Fibroblast of lung (primary cell): Measurements from ENCODE around the gene GRIA1. TPM values are rescaled to one million over a fixed set of nuclear protein-coding genes. Genes with fewer than 3 reads are reported as not detected.

Experiments used
- DNase-seq, 2 donors: peaks; one replicate each; pipeline versions ENCODE4 v3.0.0 to v3.0.0-alpha.2; 2010; ENCODE audit warnings: low read depth in 2 of 2
- H2AFZ ChIP-seq: 2 replicates; pipeline ENCODE4 v1.5.1; 2012; ENCODE audit warnings: low read length, control low read depth, inconsistent platforms
- H3K27ac ChIP-seq: 2 replicates; pipeline ENCODE4 v1.5.1; 2011; ENCODE audit warnings: low read length, control low read depth; ENCODE audit not compliant: insufficient read depth
- H3K27me3 ChIP-seq: 2 replicates; pipeline ENCODE4 v1.5.1; 2011; ENCODE audit warnings: mild to moderate bottlenecking, low read length; ENCODE audit not compliant: control insufficient read depth, insufficient read depth
- H3K36me3 ChIP-seq: 2 replicates; pipeline ENCODE4 v1.5.1; 2011; ENCODE audit warnings: low read length; ENCODE audit not compliant: control insufficient read depth, insufficient read depth
- H3K4me1 ChIP-seq: 2 replicates; pipeline ENCODE4 v1.5.1; 2011; ENCODE audit warnings: low read length; ENCODE audit not compliant: control insufficient read depth, insufficient read depth; ENCODE audit errors: extremely low read depth
- H3K4me2 ChIP-seq: 2 replicates; pipeline ENCODE4 v1.5.1; 2011; ENCODE audit warnings: low read length, control low read depth; ENCODE audit not compliant: insufficient read depth; ENCODE audit errors: extremely low read depth
- H3K4me3 ChIP-seq, 4 experiments: fragments of 200-600 bp in 1 of 4; sonication (generic) in 1 of 4; replicated peaks in 1 of 4; 2 replicates each; pipeline ENCODE4 v1.5.1; 2011 to 2016; ENCODE audit warnings: low read length in 4 of 4, low read depth in 3 of 4, mild to moderate bottlenecking in 3 of 4, control low read depth in 2 of 4, inconsistent platforms in 1 of 4, mixed read lengths in 1 of 4; ENCODE audit not compliant: insufficient read depth in 1 of 4; ENCODE audit errors: control extremely low read depth in 1 of 4
- H3K79me2 ChIP-seq: 2 replicates; pipeline ENCODE4 v1.5.1; 2012; ENCODE audit warnings: mild to moderate bottlenecking, low read length, inconsistent platforms; ENCODE audit not compliant: control insufficient read depth, insufficient read depth
- H3K9ac ChIP-seq: 2 replicates; pipeline ENCODE4 v1.5.1; 2011; ENCODE audit warnings: mild to moderate bottlenecking, low read length, control low read depth; ENCODE audit not compliant: insufficient read depth
- H3K9me3 ChIP-seq: 2 replicates; pipeline ENCODE4 v1.5.1; 2012; ENCODE audit warnings: low read depth, low read length; ENCODE audit not compliant: control insufficient read depth, insufficient read depth
- H4K20me1 ChIP-seq: 2 replicates; pipeline ENCODE4 v1.5.1; 2011; ENCODE audit warnings: low read length; ENCODE audit not compliant: control insufficient read depth, insufficient read depth; ENCODE audit errors: extremely low read depth
- EZH2 ChIP-seq: IDR thresholded peaks from 2 replicates; pipeline ENCODE4 v1.5.1; 2012; ENCODE audit warnings: low read length, control low read depth, mild to moderate bottlenecking; ENCODE audit errors: missing control alignments
- polyA plus RNA-seq, 2 donors: library from polyadenylated mRNA; depleted of rRNA in 1 of 2; stranded (reverse) in 1 of 2; unstranded in 1 of 2; fragments of >200 nt; gene quantifications; 2 replicates each; pipeline ENCODE4 v1.2.1, GENCODE V29; 2011 to 2012; ENCODE audit warnings: missing spikeins in 1 of 2
- total RNA-seq: library from RNA; depleted of rRNA; stranded (reverse); fragments of >200 nt; gene quantifications from 2 replicates; pipeline ENCODE4 v1.2.1, GENCODE V29; 2014
- TF ChIP-seq, protein P1 (sequence below), 2 donors: IDR thresholded peaks in 1 of 2; conservative IDR thresholded peaks in 1 of 2; 1 replicate in 1 of 2; 2 replicates in 1 of 2; pipeline ENCODE4 v1.5.1; 2011 to 2012; ENCODE audit warnings: low read length in 2 of 2, control low read depth in 1 of 2, inconsistent platforms in 1 of 2, low read depth in 1 of 2, mild to moderate bottlenecking in 1 of 2

GRIA1 gene
- total and polyA plus RNA-seq, 2 donors (not counting 1 experiment from before 2014, with no cell fraction given) = 2.0 to 4.5 TPM

GRCh38 chr5:153798830-153799229 is 308.4 kb downstream of the GRIA1 start:
- no peak overlapping the region for H2AFZ ChIP-seq
- H3K4me3 ChIP-seq = no peak overlapping the region
- H3K4me2 ChIP-seq = no peak overlapping the region
- no peaks in the 10 kb centered on the region for H3K79me2 ChIP-seq
- H3K27me3 ChIP-seq = no peaks in the 10 kb centered on the region
- H3K9ac ChIP-seq = no peak overlapping the region
- H3K36me3 ChIP-seq = no peaks in the 10 kb centered on the region
- H3K27ac ChIP-seq = no peak overlapping the region
- DNase-seq = no peak
- no peak for TF ChIP-seq EZH2
- TF ChIP-seq, protein P1, sequence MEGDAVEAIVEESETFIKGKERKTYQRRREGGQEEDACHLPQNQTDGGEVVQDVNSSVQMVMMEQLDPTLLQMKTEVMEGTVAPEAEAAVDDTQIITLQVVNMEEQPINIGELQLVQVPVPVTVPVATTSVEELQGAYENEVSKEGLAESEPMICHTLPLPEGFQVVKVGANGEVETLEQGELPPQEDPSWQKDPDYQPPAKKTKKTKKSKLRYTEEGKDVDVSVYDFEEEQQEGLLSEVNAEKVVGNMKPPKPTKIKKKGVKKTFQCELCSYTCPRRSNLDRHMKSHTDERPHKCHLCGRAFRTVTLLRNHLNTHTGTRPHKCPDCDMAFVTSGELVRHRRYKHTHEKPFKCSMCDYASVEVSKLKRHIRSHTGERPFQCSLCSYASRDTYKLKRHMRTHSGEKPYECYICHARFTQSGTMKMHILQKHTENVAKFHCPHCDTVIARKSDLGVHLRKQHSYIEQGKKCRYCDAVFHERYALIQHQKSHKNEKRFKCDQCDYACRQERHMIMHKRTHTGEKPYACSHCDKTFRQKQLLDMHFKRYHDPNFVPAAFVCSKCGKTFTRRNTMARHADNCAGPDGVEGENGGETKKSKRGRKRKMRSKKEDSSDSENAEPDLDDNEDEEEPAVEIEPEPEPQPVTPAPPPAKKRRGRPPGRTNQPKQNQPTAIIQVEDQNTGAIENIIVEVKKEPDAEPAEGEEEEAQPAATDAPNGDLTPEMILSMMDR (conservative IDR thresholded peaks at IDR 0.05 in 1 of 2, IDR thresholded peaks at IDR 0.05 in 1 of 2; ENCODE audit: low read depth in 1 of 2, low read length in 2 of 2) = no peak
- H3K4me1 ChIP-seq = no peaks in the 10 kb centered on the region
- no peaks in the 10 kb centered on the region for H4K20me1 ChIP-seq
- no peaks in the 10 kb centered on the region for H3K9me3 ChIP-seq

DNA sequence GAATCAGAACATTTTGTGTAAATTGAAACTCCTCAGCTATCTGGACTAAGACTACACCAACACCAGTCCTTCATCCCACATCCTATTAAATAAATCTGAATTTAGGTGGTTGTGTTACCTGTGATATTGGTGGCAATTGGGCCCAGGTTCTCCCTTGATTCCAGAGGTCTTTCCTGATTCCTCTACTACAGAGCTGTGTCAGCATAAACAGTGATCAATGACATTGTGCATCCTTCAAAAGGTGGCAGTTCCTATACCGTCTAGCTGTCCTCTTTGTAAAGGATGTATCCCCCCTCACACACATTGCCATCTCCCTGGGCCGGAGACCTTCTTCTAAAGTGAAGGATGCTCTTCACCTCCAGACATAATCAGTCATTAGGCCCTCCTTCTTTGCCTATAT is 309.0 kb downstream of the GRIA1 start:
- no peaks in the 10 kb centered on the region for H3K9me3 ChIP-seq
- H3K4me3 ChIP-seq = no peak overlapping the region
- no peak overlapping the region for H3K9ac ChIP-seq
- no peaks in the 10 kb centered on the region for H3K36me3 ChIP-seq
- no peak for DNase-seq
- no peaks in the 10 kb centered on the region for H3K79me2 ChIP-seq
- no peak for TF ChIP-seq EZH2
- TF ChIP-seq, protein P1 (conservative IDR thresholded peaks at IDR 0.05 in 1 of 2, IDR thresholded peaks at IDR 0.05 in 1 of 2; ENCODE audit: low read depth in 1 of 2, low read length in 2 of 2) = no peak
- no peak overlapping the region for H2AFZ ChIP-seq
- H3K4me1 ChIP-seq = no peaks in the 10 kb centered on the region
- no peaks in the 10 kb centered on the region for H3K27me3 ChIP-seq
- H3K4me2 ChIP-seq = no peak overlapping the region
- no peak overlapping the region for H3K27ac ChIP-seq
- no peaks in the 10 kb centered on the region for H4K20me1 ChIP-seq

DNA sequence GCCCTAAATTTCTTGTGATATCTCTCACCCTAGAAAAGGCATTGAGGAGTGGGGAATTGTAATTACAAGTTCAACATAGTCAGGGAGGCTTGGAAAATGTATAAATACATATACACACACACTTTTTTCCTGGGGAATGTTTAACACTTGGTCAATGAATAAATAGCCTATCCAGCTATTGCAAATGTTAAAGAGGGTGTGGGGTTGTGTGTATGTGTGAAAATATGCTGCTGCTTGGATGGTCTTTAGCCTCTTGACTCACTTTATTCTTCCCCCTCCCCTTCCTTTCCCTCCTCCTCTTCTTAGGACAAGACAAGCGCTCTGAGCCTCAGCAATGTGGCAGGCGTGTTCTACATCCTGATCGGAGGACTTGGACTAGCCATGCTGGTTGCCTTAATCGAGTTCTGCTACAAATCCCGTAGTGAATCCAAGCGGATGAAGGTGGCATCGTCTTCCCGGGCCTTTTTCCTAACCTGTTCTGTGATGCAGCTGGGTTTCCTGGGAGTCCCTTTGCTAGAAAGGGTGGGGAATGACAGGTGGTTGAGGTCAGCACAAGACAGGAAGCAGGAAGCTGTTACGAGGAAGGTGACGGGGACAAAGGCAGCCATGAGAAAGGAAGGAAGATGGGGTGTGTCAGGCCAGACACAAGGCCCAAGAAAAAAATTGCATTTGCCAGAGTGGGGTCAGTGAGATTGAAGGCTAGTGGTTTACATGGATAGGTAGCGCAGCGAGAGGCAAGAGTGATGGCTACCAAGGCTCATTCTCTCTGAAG is 311.8 kb downstream of the GRIA1 start:
- Histone ChIP-seq H3K79me2 (no peaks in the 10 kb centered on the region), H3K27ac (no peak overlapping the region), H3K27me3 (no peaks in the 10 kb centered on the region), H3K4me3 (no peak overlapping the region), H3K4me2 (no peak overlapping the region), H3K9me3 (no peaks in the 10 kb centered on the region), H2AFZ (no peak overlapping the region), H3K9ac (no peak overlapping the region), H4K20me1 (no peaks in the 10 kb centered on the region), H3K36me3 (no peaks in the 10 kb centered on the region), H3K4me1 (no peaks in the 10 kb centered on the region)
- no peak for DNase-seq
- no peak for TF ChIP-seq EZH2
- TF ChIP-seq, protein P1 (conservative IDR thresholded peaks at IDR 0.05 in 1 of 2, IDR thresholded peaks at IDR 0.05 in 1 of 2; ENCODE audit: low read depth in 1 of 2, low read length in 2 of 2) = no peak
